Suprapubic skin (tissue), 3 donors: ENCODE results near the gene PRICKLE2.

Experiments used
- EP300 ChIP-seq: sonication (generic); formaldehyde crosslinking; IDR thresholded peaks from one replicate; pipeline ENCODE4 v1.6.1; 2017; ENCODE audit warnings: antibody characterized with exemption
- POLR2A ChIP-seq, 2 donors: fragments of 450-650 bp; IDR thresholded peaks; one replicate each; pipeline ENCODE4 v1.6.1; 2017; ENCODE audit warnings: antibody characterized with exemption in 2 of 2, mild to moderate bottlenecking in 2 of 2, moderate library complexity in 2 of 2
- TF ChIP-seq, protein P1 (sequence below), 2 donors: fragments of 200-600 bp in 1 of 2; fragments of 450-650 bp in 1 of 2; sonication (generic) in 1 of 2; IDR thresholded peaks; one replicate each; pipeline ENCODE4 v1.5.1; 2016 to 2019; ENCODE audit warnings: antibody characterized with exemption in 2 of 2, mild to moderate bottlenecking in 1 of 2, moderate library complexity in 1 of 2

DNA sequence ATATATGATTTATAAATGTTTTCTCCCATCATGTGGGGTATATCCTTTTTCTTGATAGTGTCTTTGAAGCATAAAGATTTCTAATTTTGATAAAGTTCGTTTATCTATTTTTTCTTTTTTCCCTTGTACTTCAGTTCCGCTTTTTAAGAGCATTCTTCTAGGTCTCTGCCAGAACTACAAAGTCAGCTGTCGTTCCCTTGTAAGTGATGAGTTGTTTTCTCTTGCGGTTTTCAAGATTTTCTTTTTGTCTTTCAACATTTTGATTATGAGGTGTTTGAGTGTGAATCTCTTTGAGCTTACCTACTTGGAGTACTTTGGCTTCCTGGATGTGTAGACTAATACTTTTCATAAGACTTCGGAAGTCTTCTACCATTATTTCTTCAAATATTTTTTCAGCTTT is 9.3 kb upstream of the PRICKLE2 start:
- TF ChIP-seq, protein P1, sequence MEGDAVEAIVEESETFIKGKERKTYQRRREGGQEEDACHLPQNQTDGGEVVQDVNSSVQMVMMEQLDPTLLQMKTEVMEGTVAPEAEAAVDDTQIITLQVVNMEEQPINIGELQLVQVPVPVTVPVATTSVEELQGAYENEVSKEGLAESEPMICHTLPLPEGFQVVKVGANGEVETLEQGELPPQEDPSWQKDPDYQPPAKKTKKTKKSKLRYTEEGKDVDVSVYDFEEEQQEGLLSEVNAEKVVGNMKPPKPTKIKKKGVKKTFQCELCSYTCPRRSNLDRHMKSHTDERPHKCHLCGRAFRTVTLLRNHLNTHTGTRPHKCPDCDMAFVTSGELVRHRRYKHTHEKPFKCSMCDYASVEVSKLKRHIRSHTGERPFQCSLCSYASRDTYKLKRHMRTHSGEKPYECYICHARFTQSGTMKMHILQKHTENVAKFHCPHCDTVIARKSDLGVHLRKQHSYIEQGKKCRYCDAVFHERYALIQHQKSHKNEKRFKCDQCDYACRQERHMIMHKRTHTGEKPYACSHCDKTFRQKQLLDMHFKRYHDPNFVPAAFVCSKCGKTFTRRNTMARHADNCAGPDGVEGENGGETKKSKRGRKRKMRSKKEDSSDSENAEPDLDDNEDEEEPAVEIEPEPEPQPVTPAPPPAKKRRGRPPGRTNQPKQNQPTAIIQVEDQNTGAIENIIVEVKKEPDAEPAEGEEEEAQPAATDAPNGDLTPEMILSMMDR (IDR thresholded peaks at IDR 0.05) = no peak
- TF ChIP-seq POLR2A (IDR thresholded peaks at IDR 0.05) (no peak), EP300 (no peak)
